ENCODE measurements around the gene SAMMSON. TPM values are rescaled to one million over a fixed set of nuclear protein-coding genes. Genes with fewer than 3 reads are reported as not detected.

Gene SAMMSON
- polyA plus RNA-seq, 1 of the 3 experiments (the other 2 are of a cell fraction): not detected

DNA sequence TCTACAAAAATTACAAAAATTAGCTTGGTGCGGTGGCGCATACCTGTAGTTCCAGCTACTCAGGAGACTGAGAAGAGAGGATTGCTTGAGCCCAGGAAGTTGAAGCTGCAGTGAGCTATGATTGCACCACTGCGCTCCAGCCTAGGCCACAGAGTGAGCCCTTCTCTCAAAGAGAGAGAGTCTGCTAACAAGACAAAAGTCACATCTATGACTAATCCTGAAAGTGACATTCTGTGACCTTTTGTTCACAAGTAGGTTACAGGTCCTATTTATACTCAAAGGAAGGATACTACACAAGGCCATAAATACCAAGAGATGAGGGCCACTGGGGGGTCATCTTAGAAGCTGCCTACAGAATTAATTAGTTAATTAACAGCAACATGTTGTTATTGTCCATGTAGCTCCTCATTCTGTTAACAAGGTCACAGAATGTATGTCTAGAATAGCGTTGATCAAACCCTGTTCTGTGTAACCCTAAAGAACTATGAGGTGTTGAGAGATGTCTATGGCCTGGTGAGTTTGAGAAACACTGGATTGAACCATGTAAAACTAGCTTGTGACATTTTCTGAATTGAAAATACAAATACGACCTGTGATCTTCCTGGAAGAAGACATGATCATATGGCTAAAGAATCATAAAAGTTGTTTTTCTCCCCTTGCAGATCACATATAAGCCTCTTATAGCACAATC lies 97.0 kb downstream of the SAMMSON start:
- H3K4me3 ChIP-seq (ENCODE audit: low read depth in 2 of 2, low read length in 1 of 2): no peak overlapping the region
- no peak overlapping the region for H3K4me2 ChIP-seq
- H3K27me3 ChIP-seq (ENCODE audit: insufficient read depth): no peaks in the 10 kb centered on the region
- DNase-seq: no peak
- H3K79me2 ChIP-seq (ENCODE audit: insufficient read depth): no peaks in the 10 kb centered on the region
- CTCF ChIA-PET: interaction anchor here (1.2 to 8.6 kb wide), 3 partner anchors 9 to 261 kb away, joined by 4 to 114 read pairs (median 4); no protein-coding TSS in a partner anchor
- H3K9me3 ChIP-seq: no peaks in the 10 kb centered on the region
- no peak for TF ChIP-seq MEF2A (IDR thresholded peaks at IDR 0.05; ENCODE audit: borderline replicate concordance, low read depth)
- TF ChIP-seq CHD2 (IDR thresholded peaks at IDR 0.05; ENCODE audit: low read length, partially characterized antibody): no peak
- TF ChIP-seq TEAD4 (IDR thresholded peaks at IDR 0.05; ENCODE audit: borderline replicate concordance, insufficient read depth): no peak
- no peak for TF ChIP-seq GABPA (IDR thresholded peaks at IDR 0.05; ENCODE audit: low read depth)
- TF ChIP-seq, protein P1, sequence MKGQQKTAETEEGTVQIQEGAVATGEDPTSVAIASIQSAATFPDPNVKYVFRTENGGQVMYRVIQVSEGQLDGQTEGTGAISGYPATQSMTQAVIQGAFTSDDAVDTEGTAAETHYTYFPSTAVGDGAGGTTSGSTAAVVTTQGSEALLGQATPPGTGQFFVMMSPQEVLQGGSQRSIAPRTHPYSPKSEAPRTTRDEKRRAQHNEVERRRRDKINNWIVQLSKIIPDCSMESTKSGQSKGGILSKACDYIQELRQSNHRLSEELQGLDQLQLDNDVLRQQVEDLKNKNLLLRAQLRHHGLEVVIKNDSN (IDR thresholded peaks at IDR 0.05; ENCODE audit: borderline replicate concordance, low read depth): no peak
- no peak for TF ChIP-seq TCF12 (IDR thresholded peaks at IDR 0.05)
- no peak for TF ChIP-seq GATA2 (CRISPR knock-in tag; IDR thresholded peaks at IDR 0.05)
- no peak for TF ChIP-seq TAF1 (IDR thresholded peaks at IDR 0.05; ENCODE audit: borderline replicate concordance, low read depth, low read length)
- TF ChIP-seq, protein P2, sequence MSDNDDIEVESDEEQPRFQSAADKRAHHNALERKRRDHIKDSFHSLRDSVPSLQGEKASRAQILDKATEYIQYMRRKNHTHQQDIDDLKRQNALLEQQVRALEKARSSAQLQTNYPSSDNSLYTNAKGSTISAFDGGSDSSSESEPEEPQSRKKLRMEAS (IDR thresholded peaks at IDR 0.05; ENCODE audit: low read depth): no peak
- TF ChIP-seq, protein P3, sequence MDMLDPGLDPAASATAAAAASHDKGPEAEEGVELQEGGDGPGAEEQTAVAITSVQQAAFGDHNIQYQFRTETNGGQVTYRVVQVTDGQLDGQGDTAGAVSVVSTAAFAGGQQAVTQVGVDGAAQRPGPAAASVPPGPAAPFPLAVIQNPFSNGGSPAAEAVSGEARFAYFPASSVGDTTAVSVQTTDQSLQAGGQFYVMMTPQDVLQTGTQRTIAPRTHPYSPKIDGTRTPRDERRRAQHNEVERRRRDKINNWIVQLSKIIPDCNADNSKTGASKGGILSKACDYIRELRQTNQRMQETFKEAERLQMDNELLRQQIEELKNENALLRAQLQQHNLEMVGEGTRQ (IDR thresholded peaks at IDR 0.05; ENCODE audit: borderline replicate concordance, low read depth, low read length): no peak
- TF ChIP-seq, protein P4, sequence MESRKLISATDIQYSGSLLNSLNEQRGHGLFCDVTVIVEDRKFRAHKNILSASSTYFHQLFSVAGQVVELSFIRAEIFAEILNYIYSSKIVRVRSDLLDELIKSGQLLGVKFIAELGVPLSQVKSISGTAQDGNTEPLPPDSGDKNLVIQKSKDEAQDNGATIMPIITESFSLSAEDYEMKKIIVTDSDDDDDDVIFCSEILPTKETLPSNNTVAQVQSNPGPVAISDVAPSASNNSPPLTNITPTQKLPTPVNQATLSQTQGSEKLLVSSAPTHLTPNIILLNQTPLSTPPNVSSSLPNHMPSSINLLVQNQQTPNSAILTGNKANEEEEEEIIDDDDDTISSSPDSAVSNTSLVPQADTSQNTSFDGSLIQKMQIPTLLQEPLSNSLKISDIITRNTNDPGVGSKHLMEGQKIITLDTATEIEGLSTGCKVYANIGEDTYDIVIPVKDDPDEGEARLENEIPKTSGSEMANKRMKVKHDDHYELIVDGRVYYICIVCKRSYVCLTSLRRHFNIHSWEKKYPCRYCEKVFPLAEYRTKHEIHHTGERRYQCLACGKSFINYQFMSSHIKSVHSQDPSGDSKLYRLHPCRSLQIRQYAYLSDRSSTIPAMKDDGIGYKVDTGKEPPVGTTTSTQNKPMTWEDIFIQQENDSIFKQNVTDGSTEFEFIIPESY (IDR thresholded peaks at IDR 0.05; ENCODE audit: borderline replicate concordance, low read depth): no peak
- TF ChIP-seq, protein P5, sequence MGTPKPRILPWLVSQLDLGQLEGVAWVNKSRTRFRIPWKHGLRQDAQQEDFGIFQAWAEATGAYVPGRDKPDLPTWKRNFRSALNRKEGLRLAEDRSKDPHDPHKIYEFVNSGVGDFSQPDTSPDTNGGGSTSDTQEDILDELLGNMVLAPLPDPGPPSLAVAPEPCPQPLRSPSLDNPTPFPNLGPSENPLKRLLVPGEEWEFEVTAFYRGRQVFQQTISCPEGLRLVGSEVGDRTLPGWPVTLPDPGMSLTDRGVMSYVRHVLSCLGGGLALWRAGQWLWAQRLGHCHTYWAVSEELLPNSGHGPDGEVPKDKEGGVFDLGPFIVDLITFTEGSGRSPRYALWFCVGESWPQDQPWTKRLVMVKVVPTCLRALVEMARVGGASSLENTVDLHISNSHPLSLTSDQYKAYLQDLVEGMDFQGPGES (IDR thresholded peaks at IDR 0.05; ENCODE audit: low read depth, low read length): no peak
- no peak for TF ChIP-seq JUND (IDR thresholded peaks at IDR 0.05)
- H4K20me1 ChIP-seq (ENCODE audit: insufficient read depth): no peaks in the 10 kb centered on the region
- no peak overlapping the region for H3K27ac ChIP-seq (ENCODE audit: low read depth in 2 of 2, low read length in 1 of 2)
- H3K4me1 ChIP-seq (ENCODE audit: control insufficient read depth in 1 of 2, insufficient read depth in 2 of 2, low read depth in 1 of 2, low read length in 1 of 2): no peaks in the 10 kb centered on the region
- WGBS (ENCODE audit: low lambda C conversion rate): 70% methylated on average over 5 of the region's 5 CpGs
- H3K9me2 ChIP-seq: no peaks in the 10 kb centered on the region
- no peaks in the 10 kb centered on the region for H3F3A ChIP-seq (replicated peaks; ENCODE audit: insufficient read depth)
- H3K9ac ChIP-seq: no peak overlapping the region
- no peak overlapping the region for H2AFZ ChIP-seq (ENCODE audit: low read depth)
- POLR2A ChIA-PET: no interaction called here
- H3K36me3 ChIP-seq (replicated peaks in 1 of 2; ENCODE audit: control insufficient read depth in 1 of 2, insufficient read depth in 2 of 2, low read length in 1 of 2): no peaks in the 10 kb centered on the region

Measured in SK-N-SH (cell line).